Stimulated activated CD8-positive, alpha-beta memory T cell treated with anti-CD3 and anti-CD28 coated beads, Interleukin-15, amount 100 ng/mL, for 4 hours (primary cell): ENCODE measurements around the gene SAP25.
A peak's percentile ranks its signal among the peaks of the same experiment; 100 is the strongest.
"Not testable (repeated sequence)": the region's sequence is repeated elsewhere in the genome, so short reads cannot be mapped to it uniquely, and the experiment has no call there.

Experiments used
- DNase-seq, 2 donors: peaks; one replicate each; pipeline ENCODE4 v3.0.0-alpha.2; 2020; ENCODE audit warnings: low read depth in 2 of 2

SAP25 gene

GRCh38 chr7:100575746-100576383 is 2.2 kb upstream of the SAP25 start:
- no peak for DNase-seq

GRCh38 chr7:100575206-100575631 is 1.5 kb upstream of the SAP25 start:
- no peak for DNase-seq

GRCh38 chr7:100574362-100575205 is 884 bp upstream of the SAP25 start:
- no peak for DNase-seq

GRCh38 chr7:100572949-100573675 is 588 bp downstream of the SAP25 start:
- no peak for DNase-seq

GRCh38 chr7:100572281-100572948 is 1.3 kb downstream of the SAP25 start:
- DNase-seq, result no peak

GRCh38 chr7:100571829-100572116 is 1.9 kb downstream of the SAP25 start:
- no peak for DNase-seq

- no peak for DNase-seq
Measured at GRCh38 chr7:100570954-100571828, 2.5 kb downstream of the SAP25 start.

GRCh38 chr7:100568896-100569844 is 4.5 kb downstream of the SAP25 start:
- DNase-seq, result no peak

- no peak for DNase-seq
Measured at GRCh38 chr7:100568176-100568895, 5.4 kb downstream of the SAP25 start.

GRCh38 chr7:100567751-100568175 is 5.9 kb downstream of the SAP25 start:
- no peak for DNase-seq

GRCh38 chr7:100567031-100567730 is 6.5 kb downstream of the SAP25 start:
- no peak for DNase-seq

- DNase-seq, result no peak
Measured at GRCh38 chr7:100566018-100566531, 7.6 kb downstream of the SAP25 start.

GRCh38 chr7:100565133-100565571 is 8.5 kb downstream of the SAP25 start:
- DNase-seq, result no peak

GRCh38 chr7:100564405-100564804 is 9.3 kb downstream of the SAP25 start:
- DNase-seq, result not testable (repeated sequence)

- peak; percentile 63 to 71 for DNase-seq
Measured at GRCh38 chr7:100563809-100564400, 9.8 kb downstream of the SAP25 start.

GRCh38 chr7:100563100-100563564 is 10.6 kb downstream of the SAP25 start:
- DNase-seq, result no peak

GRCh38 chr7:100562195-100563099 is 11.3 kb downstream of the SAP25 start:
- no peak for DNase-seq
